ENCODE results near the gene CWF19L1.

The CWF19L1 gene

GRCh38 chr10:100253041-100253440 is 14.4 kb downstream of the CWF19L1 start:
- DNase-seq (ENCODE audit: low read depth), result no peak
- TF ChIP-seq, protein P1, sequence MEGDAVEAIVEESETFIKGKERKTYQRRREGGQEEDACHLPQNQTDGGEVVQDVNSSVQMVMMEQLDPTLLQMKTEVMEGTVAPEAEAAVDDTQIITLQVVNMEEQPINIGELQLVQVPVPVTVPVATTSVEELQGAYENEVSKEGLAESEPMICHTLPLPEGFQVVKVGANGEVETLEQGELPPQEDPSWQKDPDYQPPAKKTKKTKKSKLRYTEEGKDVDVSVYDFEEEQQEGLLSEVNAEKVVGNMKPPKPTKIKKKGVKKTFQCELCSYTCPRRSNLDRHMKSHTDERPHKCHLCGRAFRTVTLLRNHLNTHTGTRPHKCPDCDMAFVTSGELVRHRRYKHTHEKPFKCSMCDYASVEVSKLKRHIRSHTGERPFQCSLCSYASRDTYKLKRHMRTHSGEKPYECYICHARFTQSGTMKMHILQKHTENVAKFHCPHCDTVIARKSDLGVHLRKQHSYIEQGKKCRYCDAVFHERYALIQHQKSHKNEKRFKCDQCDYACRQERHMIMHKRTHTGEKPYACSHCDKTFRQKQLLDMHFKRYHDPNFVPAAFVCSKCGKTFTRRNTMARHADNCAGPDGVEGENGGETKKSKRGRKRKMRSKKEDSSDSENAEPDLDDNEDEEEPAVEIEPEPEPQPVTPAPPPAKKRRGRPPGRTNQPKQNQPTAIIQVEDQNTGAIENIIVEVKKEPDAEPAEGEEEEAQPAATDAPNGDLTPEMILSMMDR (IDR thresholded peaks at IDR 0.05; ENCODE audit: low read depth, low read length, missing control alignments), result no peak
- H3K4me3 ChIP-seq (ENCODE audit: low read depth, low read length), result no peak overlapping the region

DNA sequence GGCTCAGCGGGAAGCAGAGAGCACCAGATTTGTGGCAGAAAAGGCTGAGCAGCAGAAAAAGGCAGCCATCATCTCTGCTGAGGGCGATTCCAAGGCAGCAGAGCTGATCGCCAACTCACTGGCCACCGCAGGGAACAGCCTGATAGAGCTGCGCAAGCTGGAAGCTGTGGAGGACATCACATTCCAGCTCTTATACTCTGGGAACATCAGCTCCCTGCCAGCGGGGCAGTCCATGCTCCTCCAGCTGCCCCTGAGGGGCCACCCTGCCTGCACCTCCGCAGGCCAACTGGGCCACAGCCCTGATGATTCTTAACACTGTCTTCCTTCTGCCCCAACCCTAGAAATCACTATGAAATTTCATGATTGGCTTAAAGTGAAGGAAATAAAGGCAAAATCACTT is 18.6 kb downstream of the CWF19L1 start:
- no peak for DNase-seq (ENCODE audit: low read depth)
- H3K4me3 ChIP-seq (ENCODE audit: low read depth, low read length), result no peak overlapping the region
- TF ChIP-seq, protein P1 (IDR thresholded peaks at IDR 0.05; ENCODE audit: low read depth, low read length, missing control alignments), result no peak

DNA sequence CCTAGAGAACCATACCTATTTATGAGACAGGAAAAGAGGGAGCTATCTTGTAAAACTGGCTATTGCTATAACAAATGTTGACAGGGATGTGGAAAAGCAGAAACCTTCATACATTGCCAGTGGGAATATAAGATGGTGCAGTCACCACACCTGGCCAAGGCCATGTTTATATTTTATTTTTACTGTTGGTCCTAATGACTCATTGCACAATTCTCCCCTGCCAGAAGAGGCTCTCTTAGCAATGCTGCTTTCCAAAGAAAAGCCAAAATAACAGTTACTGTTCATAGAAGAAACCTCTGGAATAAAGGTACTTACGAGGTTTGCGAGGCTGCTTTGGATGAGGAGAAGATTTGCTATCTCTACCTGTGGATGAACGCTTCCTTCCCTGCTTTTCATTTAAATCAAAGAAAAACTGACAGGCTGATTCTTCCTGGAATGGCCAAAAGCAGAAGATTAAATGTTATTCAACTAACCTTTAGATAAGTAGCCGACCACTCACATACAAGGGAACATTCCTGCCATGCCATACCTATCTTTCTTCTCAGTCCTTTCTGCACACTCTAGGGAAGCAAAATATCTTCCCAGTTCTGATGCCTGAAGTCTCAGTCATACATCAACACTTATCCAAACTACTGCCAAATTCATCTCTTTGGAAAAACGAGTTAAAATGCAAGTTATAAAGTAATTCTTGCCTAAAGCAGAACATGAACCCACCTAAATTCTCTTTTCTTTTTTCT is 21.8 kb downstream of the CWF19L1 start:
- DNase-seq (ENCODE audit: low read depth), result no peak
- H3K4me3 ChIP-seq (ENCODE audit: low read depth, low read length), result no peak overlapping the region
- TF ChIP-seq, protein P1 (IDR thresholded peaks at IDR 0.05; ENCODE audit: low read depth, low read length, missing control alignments), result no peak

DNA sequence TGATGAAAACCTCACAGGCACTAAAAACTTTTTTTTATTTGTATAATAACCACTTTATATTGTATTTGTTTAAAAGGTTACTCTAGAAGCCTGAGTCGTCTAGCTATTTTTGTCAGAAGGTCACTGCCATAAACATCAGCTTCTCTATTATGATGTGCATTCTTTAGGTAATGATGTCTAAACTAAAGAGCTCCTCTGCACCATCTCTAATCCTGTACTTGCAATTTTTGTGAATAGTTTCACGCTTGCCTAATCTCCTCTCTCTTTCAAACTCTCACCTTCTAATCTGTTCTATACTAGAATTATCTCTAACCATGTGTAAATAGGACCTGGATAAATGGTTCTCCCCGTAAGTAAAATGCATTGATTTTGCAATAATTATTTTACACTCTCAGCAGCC is 27.6 kb downstream of the CWF19L1 start:
- H3K4me3 ChIP-seq (ENCODE audit: low read depth, low read length), result no peak overlapping the region
- TF ChIP-seq, protein P1 (IDR thresholded peaks at IDR 0.05; ENCODE audit: low read depth, low read length, missing control alignments), result no peak
- DNase-seq (ENCODE audit: low read depth), result no peak

- no peak overlapping the region for H3K4me3 ChIP-seq (ENCODE audit: low read depth, low read length)
- TF ChIP-seq, protein P1 (IDR thresholded peaks at IDR 0.05; ENCODE audit: low read depth, low read length, missing control alignments), result no peak
- DNase-seq (ENCODE audit: low read depth), result no peak
Measured at GRCh38 chr10:100238429-100238828, 29.0 kb downstream of the CWF19L1 start.

- DNase-seq (ENCODE audit: low read depth), result no peak
- TF ChIP-seq, protein P1 (IDR thresholded peaks at IDR 0.05; ENCODE audit: low read depth, low read length, missing control alignments), result no peak
- H3K4me3 ChIP-seq (ENCODE audit: low read depth, low read length), result no peak overlapping the region
Measured at GRCh38 chr10:100232101-100232500, 35.3 kb downstream of the CWF19L1 start.

DNA sequence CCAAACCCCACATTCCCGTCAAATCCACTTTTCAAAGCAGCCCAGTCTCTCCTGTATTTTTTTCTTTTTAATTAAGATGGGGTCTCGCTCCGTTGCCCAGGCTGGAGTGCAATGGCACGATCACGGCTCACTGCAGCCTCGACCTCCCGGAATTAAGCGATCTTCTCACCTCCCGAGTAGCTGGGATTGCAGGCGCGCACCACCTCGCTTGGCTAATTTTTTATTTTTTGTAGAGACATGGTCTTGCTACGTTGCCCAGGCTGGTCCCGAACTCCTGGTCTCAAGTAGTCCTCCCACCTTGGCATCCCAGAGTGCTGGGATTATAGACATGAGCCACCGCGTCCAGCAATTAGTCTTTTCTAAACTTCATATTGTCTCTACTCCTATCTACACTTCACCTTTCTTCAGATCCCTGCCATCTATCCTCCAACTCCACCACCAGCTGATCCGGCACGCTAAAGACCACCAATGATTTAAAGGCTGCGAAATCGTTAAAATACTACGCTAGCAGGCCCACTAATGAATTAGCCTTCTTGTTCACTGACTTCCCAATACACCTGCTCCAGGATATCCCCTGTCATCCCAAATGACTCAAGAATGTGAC is 37.5 kb downstream of the CWF19L1 start:
- peak overlapping the region; percentile 64 for H3K4me3 ChIP-seq (ENCODE audit: low read depth, low read length)
- DNase-seq (ENCODE audit: low read depth), result no peak
- TF ChIP-seq, protein P1 (IDR thresholded peaks at IDR 0.05; ENCODE audit: low read depth, low read length, missing control alignments), result no peak
